Activated effector memory CD4-positive, alpha-beta T cell treated with anti-CD3 and anti-CD28 coated beads, Interleukin-2, amount 50 U/mL, for 16 hours (primary cell): Measurements from ENCODE around the gene UQCR10.
A peak's percentile ranks its signal among the peaks of the same experiment; 100 is the strongest.

Source experiments
- DNase-seq: peaks from one replicate; pipeline ENCODE4 v3.0.0-alpha.2; 2020

The UQCR10 gene

GRCh38 chr22:29765905-29766631, 1.1 kb upstream of the UQCR10 start:
- peak; percentile 69 for DNase-seq

- DNase-seq = peak; percentile 96
Observed at GRCh38 chr22:29766632-29767170, 468 bp upstream of the UQCR10 start, which contains the start of gene ZMAT5. ZMAT5 (minus strand) TSS chr22:29767007; CDS start chr22:29748544, 18,463 bp downstream.

DNA sequence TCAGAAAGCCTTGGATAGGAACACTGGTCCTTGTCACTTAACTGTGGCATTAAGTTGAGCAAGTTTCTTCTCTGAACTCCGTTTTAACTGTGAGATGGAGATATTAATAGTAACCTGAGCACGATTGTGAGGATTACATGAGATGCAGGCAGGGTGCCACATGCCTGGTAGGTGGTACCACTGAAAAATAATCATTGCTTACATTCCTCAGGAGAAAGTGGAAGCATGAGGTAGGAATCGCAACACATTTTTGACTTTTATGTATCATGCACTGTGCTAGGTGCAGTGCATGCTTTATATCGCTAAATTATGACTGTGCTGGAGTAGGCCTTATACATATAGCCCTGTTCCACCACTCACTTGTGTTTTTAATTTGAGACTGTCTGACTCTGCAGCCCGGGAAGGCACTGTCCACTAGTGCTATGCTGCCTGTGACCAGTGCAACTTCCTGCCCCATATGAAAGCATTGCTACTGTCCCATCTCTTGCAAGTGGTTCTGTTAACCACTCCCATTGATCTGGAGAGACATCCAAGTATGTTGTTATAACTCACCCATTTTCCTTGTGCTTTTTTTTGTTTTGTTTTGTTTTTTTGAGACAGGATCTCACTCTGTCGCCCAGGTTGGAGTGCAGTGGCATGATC, 1.0 kb downstream of the UQCR10 start:
- DNase-seq = no peak

DNA sequence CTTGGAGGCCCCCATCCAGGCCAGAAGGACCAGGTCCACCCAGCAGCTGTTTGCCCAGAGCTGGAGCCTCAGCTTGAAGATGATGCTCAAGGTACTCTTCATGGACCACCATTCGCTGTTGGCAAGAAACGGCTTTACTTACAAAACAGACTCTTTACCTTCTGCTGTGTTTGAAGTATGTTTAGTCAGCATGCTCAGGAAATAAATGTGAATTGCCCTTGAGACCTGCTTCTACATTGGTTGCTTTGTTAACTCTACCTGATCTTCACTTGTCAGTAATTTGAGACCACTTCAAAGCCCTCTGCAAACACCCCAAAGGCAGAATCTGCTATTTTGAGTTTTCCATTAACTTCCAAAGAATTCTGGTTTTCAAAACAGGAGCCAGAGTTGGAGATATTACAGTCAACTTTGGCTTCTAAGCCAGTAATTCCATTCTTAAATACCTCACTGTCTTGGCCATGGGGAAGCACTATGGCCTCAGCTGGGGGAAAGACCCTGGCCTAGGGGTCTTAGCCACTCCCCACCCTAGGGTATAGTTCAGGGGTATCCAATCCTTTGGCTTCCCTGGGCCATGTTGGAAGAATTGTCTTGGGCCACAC, 2.7 kb downstream of the UQCR10 start:
- no peak for DNase-seq

DNA sequence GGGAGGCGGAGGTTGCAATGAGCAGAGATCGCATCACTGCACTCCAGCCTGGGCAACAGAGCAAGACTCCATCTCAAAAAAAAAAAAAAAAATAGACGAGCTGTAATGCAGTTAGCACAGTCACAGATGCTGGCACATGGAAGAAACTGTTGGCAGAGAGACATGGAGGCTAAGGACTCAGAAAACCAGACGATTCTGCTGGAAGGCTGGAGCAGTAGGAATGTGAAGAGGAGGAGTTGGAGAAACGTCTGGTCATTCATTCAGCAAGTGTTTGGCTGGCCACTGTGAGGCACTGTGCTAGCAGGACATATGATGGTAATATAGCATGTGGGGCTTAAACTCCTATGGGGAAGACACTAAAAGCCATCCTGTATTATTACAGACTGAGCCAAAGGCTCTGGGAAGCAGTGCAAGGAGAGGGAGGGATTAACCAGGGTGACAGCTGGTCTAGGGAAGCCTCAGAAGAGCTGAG, 5.0 kb downstream of the UQCR10 start:
- DNase-seq = no peak

DNA sequence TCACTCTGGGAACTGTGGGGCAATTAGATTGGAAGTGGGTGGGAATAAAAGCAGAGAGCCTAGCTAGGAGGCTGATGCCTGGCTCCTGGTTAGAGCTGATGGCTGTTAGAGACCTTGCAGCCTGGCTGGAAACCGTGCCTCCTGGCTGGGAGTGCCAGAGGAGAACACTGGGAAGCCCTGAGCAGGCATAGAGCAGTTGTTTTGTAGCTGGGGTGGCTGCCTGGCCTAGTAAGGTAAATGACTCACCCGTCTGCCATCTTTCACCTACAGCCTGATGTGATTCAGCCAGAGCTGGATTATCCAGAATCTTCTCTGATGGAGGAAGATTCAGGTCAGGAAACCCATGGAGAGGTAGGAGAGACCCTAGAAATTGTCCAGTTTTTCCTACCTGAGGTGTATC, 6.1 kb downstream of the UQCR10 start:
- DNase-seq = no peak

DNA sequence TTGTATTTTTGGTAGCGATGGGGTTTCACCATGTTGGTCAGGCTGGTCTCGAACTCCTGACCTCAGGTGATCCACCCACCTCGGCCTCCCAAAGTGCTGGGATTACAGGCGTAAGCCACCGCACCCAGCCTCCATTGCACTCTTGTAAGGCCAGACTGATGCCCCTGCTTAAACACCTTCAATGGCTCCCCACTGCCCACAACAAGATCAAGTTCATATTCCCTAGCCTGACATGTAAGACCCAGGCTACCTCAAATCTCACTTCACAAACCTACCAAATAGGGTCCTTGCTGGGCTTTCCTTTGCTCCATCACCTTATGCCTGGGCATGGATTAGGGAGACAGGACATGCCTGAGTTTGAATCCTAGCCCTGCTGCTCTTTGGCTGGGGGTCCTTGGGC, 13.1 kb downstream of the UQCR10 start:
- no peak for DNase-seq

DNA sequence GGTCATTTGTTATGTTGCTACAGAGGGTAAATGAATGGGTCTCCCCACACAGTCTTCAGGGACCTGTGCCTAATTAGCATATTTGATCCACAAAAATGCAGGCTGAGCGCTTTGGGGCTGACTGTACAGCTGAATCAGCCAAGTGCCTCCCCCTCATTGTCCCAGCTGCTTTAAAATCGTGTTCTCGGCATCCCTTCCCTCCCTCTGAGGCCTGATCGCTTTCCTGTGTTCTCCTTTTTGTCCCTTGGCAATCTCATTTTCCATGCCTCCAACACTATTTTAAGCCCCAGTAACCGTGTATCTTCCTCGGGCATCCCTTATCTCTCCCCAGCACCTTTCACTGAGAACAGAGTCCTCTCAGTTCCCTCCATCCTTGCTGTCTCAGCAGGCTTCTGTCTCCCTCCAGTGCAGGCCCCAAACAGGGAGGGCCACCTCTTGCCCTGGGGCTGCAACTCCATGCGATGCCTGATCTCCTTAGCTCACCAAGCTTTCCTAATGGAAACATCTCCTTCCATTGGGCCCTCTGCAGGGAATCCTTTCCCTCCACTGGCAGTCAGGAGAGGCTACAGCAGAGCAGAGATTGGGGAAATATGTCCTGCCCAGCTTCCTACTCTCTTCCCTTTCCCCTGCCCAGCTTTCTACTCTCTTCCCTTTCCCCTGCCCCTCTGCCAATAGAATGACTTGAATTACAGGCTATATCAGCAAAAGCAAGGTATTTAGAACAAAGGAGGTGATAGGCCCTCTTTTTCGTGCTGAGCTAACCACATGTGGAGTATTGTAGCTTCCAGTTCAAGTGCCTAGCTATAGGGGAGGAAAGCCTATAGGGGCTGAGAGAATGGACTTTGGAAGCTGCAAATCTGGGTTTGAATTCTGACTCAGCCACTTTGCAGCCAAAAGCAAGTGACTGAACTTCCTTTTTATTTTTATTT, 13.8 kb downstream of the UQCR10 start:
- DNase-seq = no peak

- DNase-seq = no peak
Observed at GRCh38 chr22:29782061-29782845, 15.1 kb downstream of the UQCR10 start.

GRCh38 chr22:29784451-29785361, 17.5 kb downstream of the UQCR10 start:
- no peak for DNase-seq

GRCh38 chr22:29786031-29786430, 18.9 kb downstream of the UQCR10 start:
- no peak for DNase-seq

DNA sequence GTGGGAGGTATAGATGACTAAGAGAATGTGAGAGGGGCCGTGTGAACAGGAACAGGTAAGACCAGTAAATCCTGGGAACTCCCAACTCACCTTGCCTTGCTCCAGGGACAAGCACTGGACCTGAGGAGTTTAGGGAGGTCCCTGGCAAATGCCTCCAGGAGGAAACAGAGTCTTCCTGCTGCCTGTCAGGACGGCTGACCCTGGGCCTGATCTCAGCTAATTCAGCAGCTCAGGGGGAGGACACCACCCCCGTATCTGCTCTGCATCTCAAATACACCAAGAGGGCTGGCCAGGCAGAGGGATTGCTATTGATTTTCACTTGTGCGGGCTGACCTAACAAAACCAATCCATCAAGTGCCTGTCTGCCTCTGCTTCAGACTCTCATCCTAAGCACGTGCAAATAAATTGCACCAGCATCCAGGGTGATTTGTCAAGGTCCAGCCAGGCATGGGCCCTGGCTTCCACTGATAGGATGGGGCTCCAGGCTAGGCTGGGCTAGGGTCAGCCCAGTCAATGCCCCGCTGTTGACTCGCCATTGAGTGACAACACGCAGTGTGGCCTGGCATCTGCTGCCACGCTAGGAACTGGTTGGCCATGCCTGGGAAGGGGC, 20.3 kb downstream of the UQCR10 start:
- no peak for DNase-seq

GRCh38 chr22:29788339-29789279, 21.4 kb downstream of the UQCR10 start:
- no peak for DNase-seq

- DNase-seq = no peak
Observed at GRCh38 chr22:29790061-29790460, 22.9 kb downstream of the UQCR10 start.

- no peak for DNase-seq
Observed at GRCh38 chr22:29793396-29793795, 26.2 kb downstream of the UQCR10 start.

DNA sequence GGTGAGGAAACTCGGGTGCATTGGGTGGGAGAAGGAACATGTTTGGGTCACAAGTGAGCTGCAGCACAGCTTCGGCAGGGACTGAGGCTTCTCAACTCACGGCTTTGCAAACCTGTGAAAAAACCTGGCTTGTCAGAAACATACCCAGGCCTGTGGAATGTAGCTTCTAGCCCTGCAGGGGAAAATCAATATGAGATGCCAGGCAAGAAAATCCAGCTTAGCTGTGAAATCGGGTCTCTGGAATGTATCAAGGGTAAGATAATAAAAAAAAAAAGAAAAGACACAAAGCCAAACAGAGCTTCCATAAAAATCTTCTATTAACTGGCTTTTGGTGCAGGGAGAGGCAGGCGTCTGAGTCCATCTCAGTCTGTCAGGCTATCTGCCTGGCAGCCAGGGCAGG, 28.5 kb downstream of the UQCR10 start:
- no peak for DNase-seq

DNA sequence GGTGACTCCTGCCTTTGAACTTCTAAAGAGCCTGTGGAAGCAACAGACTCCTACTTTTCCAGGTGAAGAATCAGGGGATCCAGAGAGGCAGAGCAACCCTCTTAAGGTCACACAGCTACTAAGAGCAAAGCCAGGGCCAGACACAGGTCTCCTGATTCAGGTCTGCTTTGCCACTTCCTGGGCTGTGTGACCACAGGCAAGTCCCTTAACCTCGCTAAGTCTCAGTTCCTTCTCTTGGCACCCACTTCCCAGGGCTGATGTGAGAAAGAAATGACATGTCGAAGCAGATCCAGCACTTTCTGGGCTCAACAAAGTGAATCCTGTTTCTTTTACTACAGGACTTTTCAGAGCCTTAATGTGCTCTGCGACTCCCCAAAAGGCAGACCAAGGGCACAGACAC, 30.2 kb downstream of the UQCR10 start:
- DNase-seq = no peak

DNA sequence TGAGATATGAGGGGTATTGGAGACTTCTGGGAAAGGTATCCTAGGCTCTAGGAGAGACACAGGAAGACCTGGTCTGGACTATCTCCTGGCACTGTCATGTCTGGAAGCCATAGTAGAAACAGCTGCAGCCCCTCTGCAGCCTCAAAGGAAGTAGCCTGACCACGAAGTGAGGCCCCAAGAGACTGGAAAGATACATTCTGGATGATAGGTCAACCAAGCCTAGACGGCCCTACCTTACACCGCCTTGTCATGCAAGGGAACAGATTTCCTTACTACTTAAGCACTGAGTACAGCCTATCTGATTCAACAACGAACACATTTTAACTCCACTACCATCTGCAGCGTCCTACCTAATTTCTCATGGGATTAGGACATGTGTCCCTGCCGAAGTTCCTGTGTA, 31.1 kb downstream of the UQCR10 start:
- no peak for DNase-seq

DNA sequence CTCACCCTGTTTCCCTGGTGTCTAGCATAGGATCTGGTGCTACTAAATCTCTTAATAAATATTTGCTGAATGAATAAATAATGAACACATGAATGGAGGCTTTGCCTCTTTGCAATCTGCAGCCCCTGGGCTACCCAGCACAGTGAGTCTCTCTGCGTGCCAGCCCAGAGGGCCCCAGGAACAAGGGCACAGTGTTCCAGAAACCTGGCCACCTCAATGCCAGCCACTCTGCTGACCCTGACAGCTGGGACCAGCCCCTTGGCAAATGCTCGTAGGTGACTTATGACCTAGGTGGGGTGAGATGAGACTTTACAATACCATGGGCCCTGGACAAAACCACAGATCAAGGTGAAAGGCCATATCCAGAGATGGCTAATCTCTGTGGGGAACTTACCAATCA, 31.6 kb downstream of the UQCR10 start:
- no peak for DNase-seq
